HG03442 (cell line): ENCODE measurements around the gene NRCAM.
"Not testable (repeated sequence)": the region's sequence is repeated elsewhere in the genome, so short reads cannot be mapped to it uniquely, and the experiment has no call there.

Experiments used
- ATAC-seq: cut with Tn5 transposase; IDR thresholded peaks from one replicate; pipeline ENCODE4 v1.9.1; 2021; ENCODE audit warnings: mild to moderate bottlenecking, moderate library complexity; ENCODE audit not compliant: unreplicated experiment

NRCAM gene

GRCh38 chr7:108455998-108456677, at the start of gene NRCAM:
Gene NRCAM, minus strand, starts transcription at chr7:108456436. Its CDS starts 216,372 bp downstream, at chr7:108240064.
- peak; percentile 33 for ATAC-seq

DNA sequence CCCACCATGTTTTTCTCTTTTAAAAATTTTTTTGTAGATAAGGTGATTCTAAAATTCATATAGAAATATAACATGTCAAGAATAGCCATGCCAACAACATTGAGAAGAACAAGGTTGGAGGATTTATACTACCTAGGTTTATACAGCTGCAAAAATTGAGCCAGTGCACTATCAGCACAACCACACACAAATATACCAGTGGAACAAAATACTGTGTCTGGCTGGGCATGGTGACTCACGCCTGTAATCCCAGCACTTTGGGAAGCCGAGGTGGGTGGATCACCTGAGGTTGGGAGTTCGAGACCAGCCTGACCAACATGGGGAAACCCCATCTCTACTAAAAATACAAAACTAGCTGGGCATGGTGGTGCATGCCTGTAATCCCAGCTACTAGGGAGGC, 48.3 kb upstream of the NRCAM start:
- not testable (repeated sequence) for ATAC-seq

DNA sequence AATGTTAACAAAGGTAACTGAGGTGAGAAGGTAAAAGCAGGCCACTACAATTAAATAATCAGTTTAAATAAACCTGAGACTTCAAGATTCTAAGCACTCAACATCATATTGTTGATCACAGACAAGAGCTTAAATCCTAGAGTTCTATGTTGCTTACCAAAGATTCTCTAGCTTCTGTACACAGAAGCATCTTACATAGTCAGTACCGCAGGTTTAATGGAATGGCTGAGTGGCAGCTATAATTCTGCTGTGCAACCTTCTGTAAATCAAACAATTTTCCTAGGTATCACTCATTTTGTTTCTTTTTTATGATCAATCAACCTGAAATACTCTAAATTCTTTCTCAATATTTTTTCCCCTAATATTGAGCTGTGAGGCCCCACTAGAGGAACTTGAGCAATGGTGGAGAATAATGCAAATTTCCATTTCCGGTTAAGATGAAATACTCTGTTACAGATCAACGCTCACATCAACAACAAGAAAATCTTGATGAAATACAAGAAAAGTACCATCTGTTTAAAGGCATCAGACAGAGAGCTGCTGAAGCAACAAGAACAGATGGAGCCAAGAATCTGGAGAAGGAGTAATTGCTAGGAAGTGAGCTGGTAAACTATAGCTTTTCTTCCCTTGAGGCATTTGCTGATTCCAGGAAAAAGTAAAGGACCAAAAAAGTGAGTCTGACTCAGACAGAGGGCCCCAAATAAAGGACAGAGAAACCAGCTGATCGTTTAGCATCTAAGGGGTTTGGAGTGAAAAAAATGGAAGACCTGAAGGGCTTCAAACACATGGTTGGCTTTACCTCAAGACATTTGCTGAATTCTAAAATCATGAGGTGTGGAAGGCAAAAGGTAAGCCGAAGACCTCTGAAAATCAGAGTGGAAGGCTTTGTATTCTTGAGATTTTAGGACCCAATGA, 47.1 kb upstream of the NRCAM start:
- ATAC-seq = peak; percentile 93

DNA sequence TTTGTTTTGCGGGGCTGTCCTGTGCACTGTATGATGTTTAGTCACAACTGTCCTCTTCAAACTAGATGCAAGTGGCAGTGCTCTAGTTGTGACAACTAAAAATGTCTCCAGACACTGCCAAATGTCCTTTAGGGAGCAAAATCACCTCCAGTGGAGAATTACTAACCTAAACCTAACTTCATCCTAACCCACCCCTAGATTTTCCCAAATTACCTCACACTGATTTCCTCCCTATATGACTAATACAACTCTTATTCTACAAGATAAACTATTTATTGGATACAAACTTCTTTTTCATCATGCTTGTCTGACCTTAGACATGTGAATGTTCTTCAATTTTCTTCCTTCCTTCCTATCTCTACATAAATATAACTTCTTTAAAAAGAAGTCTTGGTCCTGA, 43.3 kb upstream of the NRCAM start:
- no peak for ATAC-seq

GRCh38 chr7:108498481-108498880, 42.2 kb upstream of the NRCAM start:
- no peak for ATAC-seq

DNA sequence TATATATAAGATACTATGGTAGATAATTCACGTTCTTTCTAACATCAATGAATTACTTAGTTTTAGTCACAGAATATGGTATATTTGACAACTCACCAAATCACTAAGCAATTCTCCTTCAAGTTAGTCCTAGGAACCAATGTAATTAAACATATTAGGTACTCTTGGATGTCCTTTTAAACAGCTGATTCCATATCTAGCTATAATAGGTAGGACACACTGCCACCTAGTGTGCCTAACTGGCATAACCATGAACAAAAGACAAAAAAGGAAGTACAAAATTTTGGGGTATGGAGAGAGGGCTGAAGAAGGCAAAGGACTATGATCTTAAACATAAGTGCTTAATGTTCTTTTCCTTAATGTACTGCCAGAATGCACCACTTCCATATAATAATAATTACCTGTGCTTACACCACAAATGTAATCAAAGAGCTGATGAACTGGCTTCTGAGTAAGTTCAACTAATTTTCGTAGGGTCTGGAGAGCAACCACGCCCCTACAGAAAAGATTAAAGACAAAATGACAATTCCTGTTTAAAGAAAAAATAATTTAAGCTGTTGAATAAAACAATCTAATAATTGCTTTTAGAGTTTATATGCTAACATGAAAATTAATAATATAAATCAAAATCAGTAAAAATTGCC, 41.0 kb upstream of the NRCAM start:
- no peak for ATAC-seq

- no peak for ATAC-seq
Observed at GRCh38 chr7:108492742-108493141, 36.5 kb upstream of the NRCAM start.

DNA sequence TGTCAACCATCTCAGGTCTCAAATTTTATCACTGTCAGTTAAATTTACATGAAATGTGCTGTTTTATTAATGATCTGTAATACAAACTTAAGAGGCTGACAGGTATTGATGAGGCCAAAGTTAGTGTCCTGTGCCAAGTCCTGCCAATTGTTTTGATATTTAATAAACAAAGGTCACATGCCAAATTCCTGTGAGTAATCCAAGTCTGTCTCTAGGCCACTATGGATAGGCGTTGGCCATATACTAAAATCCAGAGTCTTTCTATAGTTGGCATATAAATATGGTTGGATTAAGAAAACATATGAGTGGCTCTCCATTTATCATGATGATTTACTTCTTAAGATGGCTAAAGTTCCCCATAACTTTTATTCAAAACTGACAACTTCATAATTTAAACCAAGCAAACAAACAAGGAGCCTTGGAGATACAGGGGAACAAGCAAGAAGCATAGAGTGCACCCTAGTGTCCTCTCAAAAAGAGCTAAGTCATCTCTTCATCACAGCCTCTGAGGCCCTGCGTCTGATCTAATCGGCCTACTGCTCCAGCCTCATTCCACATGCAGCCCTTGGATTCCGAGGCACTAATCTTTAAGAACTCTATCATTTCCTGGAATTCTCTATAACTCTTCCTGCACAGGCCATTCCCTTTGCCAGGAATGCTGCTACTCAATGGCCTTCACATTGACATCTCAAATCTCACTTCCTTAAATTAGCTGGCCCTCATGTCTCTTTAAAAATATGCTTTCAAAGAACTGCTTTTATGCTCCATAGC, 32.7 kb upstream of the NRCAM start:
- ATAC-seq = no peak

DNA sequence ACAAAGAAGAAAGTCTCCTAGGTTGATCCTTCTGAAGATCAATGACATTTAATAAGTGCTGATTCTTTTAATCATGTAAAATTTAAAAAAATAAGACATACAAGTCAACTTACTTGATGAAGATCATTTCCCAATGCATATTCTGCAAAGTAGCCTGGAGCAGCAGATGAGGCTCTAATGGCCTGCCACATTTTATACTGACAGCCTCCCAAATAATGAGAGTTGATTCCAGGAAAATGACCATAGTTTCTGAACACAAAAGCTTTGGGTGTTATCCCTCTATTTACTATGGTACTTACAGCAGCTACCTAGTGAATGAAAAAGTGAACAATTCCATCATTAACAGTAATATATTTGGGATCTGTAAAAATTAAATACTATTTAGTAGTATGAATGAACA, 31.4 kb upstream of the NRCAM start:
- no peak for ATAC-seq

GRCh38 chr7:108486291-108486966, 30.2 kb upstream of the NRCAM start:
- peak; percentile 77 for ATAC-seq

DNA sequence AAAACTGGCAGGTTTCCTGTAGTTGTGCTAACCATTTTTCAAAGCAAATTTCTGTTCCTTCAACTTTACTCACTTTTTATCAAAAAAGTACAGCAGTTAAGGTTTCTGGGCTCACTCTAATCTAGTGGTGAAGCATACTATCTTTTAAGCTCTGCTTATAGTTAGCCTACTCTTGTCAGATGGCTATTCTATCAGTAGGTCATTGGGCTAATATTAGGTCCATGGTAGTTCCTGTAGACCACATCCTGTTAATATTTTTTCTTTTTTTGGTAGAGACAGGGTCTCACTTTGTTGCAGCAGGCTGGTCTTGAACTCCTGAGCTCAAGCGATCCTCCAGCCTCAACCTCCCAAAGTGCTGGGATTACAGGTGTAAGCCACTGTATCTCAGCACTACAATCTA, 27.9 kb upstream of the NRCAM start:
- ATAC-seq = no peak

- ATAC-seq = no peak
Observed at GRCh38 chr7:108480311-108480710, 24.1 kb upstream of the NRCAM start.

DNA sequence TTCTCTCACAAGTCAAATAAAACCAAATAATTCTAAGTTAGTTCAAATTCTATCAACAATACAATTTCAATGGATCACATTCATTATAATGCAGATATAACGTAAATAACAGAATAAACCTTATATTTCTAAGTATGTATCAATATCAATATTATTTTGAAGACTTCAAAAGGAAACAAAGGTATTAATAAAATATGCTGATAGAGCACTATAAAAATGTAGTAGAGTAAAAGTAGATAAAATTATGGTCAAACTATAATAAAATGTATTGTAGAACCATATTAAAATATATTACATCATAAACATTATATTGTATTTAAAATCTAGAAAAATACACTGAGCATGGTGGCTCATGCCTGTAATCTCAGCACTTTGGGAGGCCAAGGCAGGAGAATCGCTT, 23.5 kb upstream of the NRCAM start:
- no peak for ATAC-seq

- no peak for ATAC-seq
Observed at GRCh38 chr7:108479118-108479517, 22.9 kb upstream of the NRCAM start.

GRCh38 chr7:108468246-108468645, 12.0 kb upstream of the NRCAM start:
- no peak for ATAC-seq

- ATAC-seq = no peak
Observed at GRCh38 chr7:108467391-108467790, 11.2 kb upstream of the NRCAM start.

- ATAC-seq = not testable (repeated sequence)
Observed at GRCh38 chr7:108466322-108466721, 10.1 kb upstream of the NRCAM start.

- ATAC-seq = no peak
Observed at GRCh38 chr7:108464743-108465142, 8.5 kb upstream of the NRCAM start.

DNA sequence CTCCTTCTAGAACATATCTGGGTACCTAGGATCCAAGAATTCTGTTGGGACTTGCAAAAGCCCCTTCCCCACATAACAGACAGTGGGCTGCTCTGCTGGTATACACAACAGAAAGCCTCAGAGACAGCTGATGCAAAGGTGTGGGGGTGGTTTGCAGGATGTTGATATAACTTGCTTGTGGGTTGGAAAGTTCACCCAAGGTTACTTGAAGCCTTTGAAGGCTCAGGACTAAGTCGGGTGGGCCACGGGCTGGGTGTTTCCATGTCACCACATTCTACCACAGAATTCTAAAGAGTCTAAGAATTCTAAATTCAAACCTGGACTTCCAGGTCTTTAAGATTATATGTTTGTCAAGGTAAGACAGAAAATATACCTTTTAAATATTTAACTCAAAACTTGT, 7.4 kb upstream of the NRCAM start:
- ATAC-seq = no peak

DNA sequence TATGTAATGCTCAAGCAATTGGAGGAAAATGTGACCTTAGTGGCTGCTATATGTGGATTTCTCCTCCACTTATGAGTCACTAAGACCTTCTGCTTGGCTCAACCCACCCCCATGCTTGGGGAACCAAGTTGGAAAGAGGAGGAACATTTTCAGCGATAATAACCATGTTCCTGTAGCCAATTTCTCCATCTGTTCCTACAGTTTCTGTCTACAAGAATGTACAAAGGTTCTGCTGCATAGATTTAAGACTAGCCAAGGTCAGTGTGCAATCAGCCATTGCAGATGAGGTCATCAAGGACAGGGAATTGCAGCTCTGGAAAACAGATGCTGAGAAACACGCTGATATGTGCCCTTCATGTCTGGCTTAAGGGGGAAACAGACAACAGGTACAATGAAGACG, 5.6 kb upstream of the NRCAM start:
- ATAC-seq = no peak
